ENCODE results near the gene NAT10.
A peak's percentile ranks its signal among the peaks of the same experiment; 100 is the strongest.
"Not testable (repeated sequence)": the region's sequence is repeated elsewhere in the genome, so short reads cannot be mapped to it uniquely, and the experiment has no call there.

The NAT10 gene

GRCh38 chr11:34169686-34170085 is 64.3 kb downstream of the NAT10 start:
- DNase-seq = no peak

- no peak for DNase-seq
These were observed 67.6 kb downstream of the NAT10 start for GRCh38 chr11:34173050-34173449.

GRCh38 chr11:34174412-34175041 is 69.1 kb downstream of the NAT10 start:
- peak; percentile 45 to 91 for DNase-seq

- no peak for DNase-seq
These were observed 70.0 kb downstream of the NAT10 start for GRCh38 chr11:34175284-34176019.

- DNase-seq = no peak
These were observed 71.4 kb downstream of the NAT10 start for GRCh38 chr11:34176751-34177209.

GRCh38 chr11:34178209-34178821 is 72.9 kb downstream of the NAT10 start:
- no peak for DNase-seq

- no peak for DNase-seq
These were observed 73.7 kb downstream of the NAT10 start for GRCh38 chr11:34179026-34179675.

- DNase-seq = no peak
These were observed 74.8 kb downstream of the NAT10 start for GRCh38 chr11:34180040-34180813.

- not testable (repeated sequence) for DNase-seq
These were observed 75.4 kb downstream of the NAT10 start for GRCh38 chr11:34180814-34181165.

- no peak for DNase-seq
These were observed 75.8 kb downstream of the NAT10 start for GRCh38 chr11:34181251-34181650.

GRCh38 chr11:34181856-34182405 is 76.5 kb downstream of the NAT10 start:
- DNase-seq = no peak

- no peak for DNase-seq
These were observed 77.0 kb downstream of the NAT10 start for GRCh38 chr11:34182425-34182824.

GRCh38 chr11:34182921-34183685 is 77.7 kb downstream of the NAT10 start:
- no peak for DNase-seq

GRCh38 chr11:34183848-34184391 is 78.5 kb downstream of the NAT10 start:
- no peak for DNase-seq

- DNase-seq = peak in 1 of 2 experiments; percentile 23
These were observed 79.1 kb downstream of the NAT10 start for GRCh38 chr11:34184505-34185015.

- no peak for DNase-seq
These were observed 80.8 kb downstream of the NAT10 start for GRCh38 chr11:34185926-34186841.

- DNase-seq = no peak
These were observed 82.8 kb downstream of the NAT10 start for GRCh38 chr11:34188181-34188580.

- DNase-seq = no peak
These were observed 83.8 kb downstream of the NAT10 start for GRCh38 chr11:34189191-34189590.

GRCh38 chr11:34190192-34191139 is 85.0 kb downstream of the NAT10 start:
- DNase-seq = no peak

Data from NCI-H526 (cell line).